H9 (cell line): Measurements from ENCODE around the gene GRAPL. TPM values are rescaled to one million over a fixed set of nuclear protein-coding genes. Genes with fewer than 3 reads are reported as not detected.
"Not testable (repeated sequence)": the region's sequence is repeated elsewhere in the genome, so short reads cannot be mapped to it uniquely, and the experiment has no call there.

ENCODE experiments used
- DNase-seq: peaks from one replicate; pipeline ENCODE4 v3.0.0-alpha.2; 2017
- H2AFZ ChIP-seq: one replicate; pipeline ENCODE4 v1.6.1; 2013; ENCODE audit warnings: mild to moderate bottlenecking, low read length, control low read depth, moderate library complexity
- H2AK5ac ChIP-seq: 2 replicates; pipeline ENCODE4 v1.6.1; 2013; ENCODE audit warnings: low read length, control low read depth, mixed read lengths; ENCODE audit not compliant: insufficient read length
- H2BK120ac ChIP-seq: one replicate; pipeline ENCODE4 v1.6.1; 2013; ENCODE audit warnings: low read depth, mild to moderate bottlenecking, low read length, control low read depth, inconsistent platforms; ENCODE audit not compliant: poor library complexity, severe bottlenecking
- H2BK12ac ChIP-seq: 2 replicates; pipeline ENCODE4 v1.6.1; 2013; ENCODE audit warnings: low read length, control low read depth, mixed read lengths, low read depth; ENCODE audit not compliant: insufficient read length
- H2BK15ac ChIP-seq: 2 replicates; pipeline ENCODE4 v1.6.1; 2013; ENCODE audit warnings: low read depth, low read length, control low read depth
- H2BK20ac ChIP-seq: one replicate; pipeline ENCODE4 v1.6.1; 2013; ENCODE audit warnings: low read depth, mild to moderate bottlenecking, low read length, control low read depth, inconsistent platforms; ENCODE audit not compliant: poor library complexity, severe bottlenecking
- H2BK5ac ChIP-seq: 2 replicates; pipeline ENCODE4 v1.6.1; 2013; ENCODE audit warnings: low read length, control low read depth, mixed read lengths; ENCODE audit not compliant: insufficient read length
- H3K14ac ChIP-seq: 2 replicates; pipeline ENCODE4 v1.6.1; 2013; ENCODE audit warnings: low read length, control low read depth; ENCODE audit not compliant: insufficient read depth
- H3K18ac ChIP-seq: 2 replicates; pipeline ENCODE4 v1.6.1; 2013; ENCODE audit warnings: low read depth, mild to moderate bottlenecking, mixed read lengths, low read length, control low read depth; ENCODE audit not compliant: insufficient read length
- H3K23ac ChIP-seq: 2 replicates; pipeline ENCODE4 v1.6.1; 2013; ENCODE audit warnings: low read length, control low read depth, mixed read lengths, low read depth; ENCODE audit not compliant: insufficient read length
- H3K23me2 ChIP-seq: 2 replicates; pipeline ENCODE4 v1.6.1; 2013; ENCODE audit warnings: low read depth, mild to moderate bottlenecking, mixed read lengths, low read length, control low read depth; ENCODE audit not compliant: insufficient read length, poor library complexity, severe bottlenecking
- H3K27ac ChIP-seq: 2 replicates; pipeline ENCODE4 v1.5.1; 2013; ENCODE audit warnings: low read length, control low read depth, mixed read lengths, low read depth; ENCODE audit not compliant: insufficient read length
- H3K27me3 ChIP-seq: 2 replicates; pipeline ENCODE4 v1.6.1; 2013; ENCODE audit warnings: low read length, control low read depth, inconsistent platforms; ENCODE audit not compliant: insufficient read depth
- H3K4ac ChIP-seq: 2 replicates; pipeline ENCODE4 v1.6.1; 2013; ENCODE audit warnings: low read depth, mild to moderate bottlenecking, control low read depth, inconsistent platforms, low read length, moderate library complexity
- H3K4me1 ChIP-seq: 2 replicates; pipeline ENCODE4 v1.6.1; 2013; ENCODE audit warnings: low read length, control low read depth, inconsistent platforms; ENCODE audit not compliant: insufficient read depth
- H3K4me2 ChIP-seq: 2 replicates; pipeline ENCODE4 v1.6.1; 2013; ENCODE audit warnings: low read length, control low read depth, mixed read lengths; ENCODE audit not compliant: insufficient read length, insufficient read depth
- H3K56ac ChIP-seq: 2 replicates; pipeline ENCODE4 v1.6.1; 2013; ENCODE audit warnings: low read depth, mild to moderate bottlenecking, mixed read lengths, low read length, control low read depth; ENCODE audit not compliant: insufficient read length
- H3K79me1 ChIP-seq: 2 replicates; pipeline ENCODE4 v1.6.1; 2013; ENCODE audit warnings: low read depth, mild to moderate bottlenecking, moderate library complexity, low read length, control low read depth, inconsistent platforms; ENCODE audit not compliant: insufficient read depth, poor library complexity, severe bottlenecking
- H3K79me2 ChIP-seq: 2 replicates; pipeline ENCODE4 v1.6.1; 2013; ENCODE audit warnings: low read length, control low read depth, inconsistent platforms; ENCODE audit not compliant: insufficient read depth
- H3K9ac ChIP-seq: 2 replicates; pipeline ENCODE4 v1.6.1; 2013; ENCODE audit warnings: low read length, control low read depth, mixed read lengths; ENCODE audit not compliant: insufficient read length; ENCODE audit errors: extremely low read depth
- H3K9me3 ChIP-seq: one replicate; pipeline ENCODE4 v1.6.1; 2013; ENCODE audit warnings: low read depth, low read length, inconsistent platforms; ENCODE audit not compliant: control insufficient read depth
- H3T11ph ChIP-seq: one replicate; pipeline ENCODE4 v1.6.1; 2013; ENCODE audit warnings: mild to moderate bottlenecking, low read length, control low read depth, inconsistent platforms
- H4K20me1 ChIP-seq: one replicate; pipeline ENCODE4 v1.6.1; 2013; ENCODE audit not compliant: control insufficient read depth, insufficient read length, insufficient read depth
- H4K5ac ChIP-seq: 2 replicates; pipeline ENCODE4 v1.6.1; 2013; ENCODE audit warnings: low read depth, mild to moderate bottlenecking, mixed read lengths, low read length, control low read depth; ENCODE audit not compliant: insufficient read length
- H4K8ac ChIP-seq: replicated peaks from 2 replicates; pipeline ENCODE4 v1.6.1; 2013; ENCODE audit warnings: low read length, control low read depth, mixed read lengths, low read depth; ENCODE audit not compliant: insufficient read length
- H4K91ac ChIP-seq: 2 replicates; pipeline ENCODE4 v1.6.1; 2013; ENCODE audit warnings: low read depth, mild to moderate bottlenecking, moderate library complexity, mixed read lengths, low read length, control low read depth; ENCODE audit not compliant: insufficient read length
- H3K27ac Mint-ChIP-seq, 3 experiments: 2 replicates in 2 of 3; 3 replicates in 1 of 3; pipeline ENCODE4 v1.8.0; 2020 to 2021; ENCODE audit warnings: mixed read lengths in 3 of 3, mild to moderate bottlenecking in 1 of 3, moderate library complexity in 1 of 3
- H3K27me3 Mint-ChIP-seq: 2 replicates; pipeline ENCODE4 v1.8.0; 2021; ENCODE audit warnings: low read depth, mild to moderate bottlenecking, moderate library complexity, mixed read lengths
- H3K36me3 Mint-ChIP-seq, 3 experiments: 2 replicates in 2 of 3; 3 replicates in 1 of 3; pipeline ENCODE4 v1.8.0; 2020 to 2021; ENCODE audit warnings: low read depth in 3 of 3, mixed read lengths in 3 of 3; ENCODE audit not compliant: insufficient read depth in 1 of 3
- H3K4me1 Mint-ChIP-seq, 2 experiments: 2 replicates each; pipeline ENCODE4 v1.8.0; 2020; ENCODE audit warnings: mixed read lengths in 2 of 2
- H3K4me3 Mint-ChIP-seq, 2 experiments: 2 replicates in 1 of 2; 3 replicates in 1 of 2; pipeline ENCODE4 v1.8.0; 2020 to 2021; ENCODE audit warnings: mild to moderate bottlenecking in 2 of 2, mixed read lengths in 2 of 2, moderate library complexity in 1 of 2
- H3K9me3 Mint-ChIP-seq, 2 experiments: 2 replicates in 1 of 2; 3 replicates in 1 of 2; pipeline ENCODE4 v1.8.0; 2020; ENCODE audit warnings: mild to moderate bottlenecking in 2 of 2, mixed read lengths in 2 of 2, moderate library complexity in 1 of 2
- WGBS: extraction: QIAGEN DNeasy Blood & Tissue Kit; methylation state at CpG from one replicate; pipeline ENCODE4 v1.1.7; 2013; ENCODE audit warnings: missing lambda C conversion rate, low lambda C conversion rate, mixed read lengths; ENCODE audit not compliant: insufficient read length; ENCODE audit errors: extremely low coverage; 5-methylcytosine and 5-hydroxymethylcytosine counted together
- total RNA-seq: library from RNA; stranded (reverse); gene quantifications from 2 replicates; pipeline ENCODE4 v1.2.1, GENCODE V29; 2021

GRAPL gene
- total RNA-seq, 1 experiment from 2014 or later = 0.55 TPM

- H3K4me2 ChIP-seq, H3K9me3 ChIP-seq, H3K18ac ChIP-seq, H3K14ac ChIP-seq, H2BK15ac ChIP-seq, DNase-seq, H2BK120ac ChIP-seq, H3K9ac ChIP-seq, H4K8ac ChIP-seq, H3K27me3 Mint-ChIP-seq, H4K91ac ChIP-seq, H3K27me3 ChIP-seq, H4K20me1 ChIP-seq, H3K4ac ChIP-seq, H4K5ac ChIP-seq, H3K4me3 Mint-ChIP-seq, H3K36me3 Mint-ChIP-seq, H2BK5ac ChIP-seq, H3K4me1 ChIP-seq, H3K23ac ChIP-seq, H3K79me2 ChIP-seq, H2BK12ac ChIP-seq, H3K27ac ChIP-seq, H2AK5ac ChIP-seq, H3K4me1 Mint-ChIP-seq, H3K79me1 ChIP-seq, H2BK20ac ChIP-seq, H3K27ac Mint-ChIP-seq, H3T11ph ChIP-seq, H3K9me3 Mint-ChIP-seq, H2AFZ ChIP-seq, H3K56ac ChIP-seq, H3K23me2 ChIP-seq: not testable (repeated sequence)
- no CpG with 5 or more reads among the region's 3 CpGs for WGBS
These were observed 47.0 kb downstream of the GRAPL start for GRCh38 chr17:19174422-19174821.

DNA sequence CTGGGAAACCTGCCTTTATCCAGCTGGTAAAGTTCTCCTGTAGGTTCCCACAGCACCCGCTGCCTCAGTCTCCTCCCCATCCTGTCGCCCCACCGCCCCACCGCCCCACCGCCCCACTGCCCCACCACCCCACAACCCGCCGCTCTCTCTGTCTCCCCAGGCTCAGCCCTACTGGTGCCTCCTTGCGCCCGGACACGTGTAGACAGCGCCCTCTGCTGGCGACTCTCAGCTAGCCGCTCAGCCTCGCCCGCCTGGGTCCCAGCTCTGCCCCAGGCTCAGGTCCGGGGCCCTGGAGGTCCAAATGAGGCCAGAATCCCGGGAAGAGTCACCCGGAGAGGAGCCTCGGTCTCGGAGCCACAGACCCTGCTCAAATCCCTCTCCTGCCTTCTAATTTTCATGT, 48.0 kb downstream of the GRAPL start:
- H2AK5ac ChIP-seq, H3K23me2 ChIP-seq, H2BK15ac ChIP-seq, H3K4me2 ChIP-seq, H3K9me3 Mint-ChIP-seq, H3T11ph ChIP-seq, H3K4me1 Mint-ChIP-seq, H3K9ac ChIP-seq, DNase-seq, H4K91ac ChIP-seq, H3K9me3 ChIP-seq, H4K20me1 ChIP-seq, H3K4me1 ChIP-seq, H3K36me3 Mint-ChIP-seq, H2BK5ac ChIP-seq, H2BK120ac ChIP-seq, H3K27ac Mint-ChIP-seq, H2AFZ ChIP-seq, H3K27ac ChIP-seq, H4K5ac ChIP-seq, H3K79me1 ChIP-seq, H2BK12ac ChIP-seq, H3K79me2 ChIP-seq, H4K8ac ChIP-seq, H3K27me3 ChIP-seq, H3K56ac ChIP-seq, H2BK20ac ChIP-seq, H3K18ac ChIP-seq, H3K14ac ChIP-seq, H3K27me3 Mint-ChIP-seq, H3K4me3 Mint-ChIP-seq, H3K23ac ChIP-seq, H3K4ac ChIP-seq: not testable (repeated sequence)
- WGBS = no CpG with 5 or more reads among the region's 20 CpGs
